GM12892 (cell line): Measurements from ENCODE around the gene EWSR1.

Experiments
- DNase-seq: peaks from one replicate; pipeline ENCODE4 v3.0.0; 2011; ENCODE audit not compliant: insufficient read length
- FAIRE-seq: peaks from 2 replicates; lab custom pipeline; 2011; peaks lifted over from hg19 to GRCh38; lab: Jason Lieb, UNC
- POLR2A ChIP-seq: IDR thresholded peaks from 2 replicates; pipeline ENCODE4 v1.6.1; 2011; ENCODE audit warnings: low read depth, low read length, control low read depth
- POLR2AphosphoS5 ChIP-seq: IDR thresholded peaks from 2 replicates; pipeline ENCODE4 v1.6.1; 2011; ENCODE audit warnings: low read depth, low read length, control low read depth
- TAF1 ChIP-seq: IDR thresholded peaks from 2 replicates; pipeline ENCODE4 v1.6.1; 2011; ENCODE audit warnings: low read depth, mild to moderate bottlenecking, control low read depth, low read length, borderline replicate concordance

Gene EWSR1

DNA sequence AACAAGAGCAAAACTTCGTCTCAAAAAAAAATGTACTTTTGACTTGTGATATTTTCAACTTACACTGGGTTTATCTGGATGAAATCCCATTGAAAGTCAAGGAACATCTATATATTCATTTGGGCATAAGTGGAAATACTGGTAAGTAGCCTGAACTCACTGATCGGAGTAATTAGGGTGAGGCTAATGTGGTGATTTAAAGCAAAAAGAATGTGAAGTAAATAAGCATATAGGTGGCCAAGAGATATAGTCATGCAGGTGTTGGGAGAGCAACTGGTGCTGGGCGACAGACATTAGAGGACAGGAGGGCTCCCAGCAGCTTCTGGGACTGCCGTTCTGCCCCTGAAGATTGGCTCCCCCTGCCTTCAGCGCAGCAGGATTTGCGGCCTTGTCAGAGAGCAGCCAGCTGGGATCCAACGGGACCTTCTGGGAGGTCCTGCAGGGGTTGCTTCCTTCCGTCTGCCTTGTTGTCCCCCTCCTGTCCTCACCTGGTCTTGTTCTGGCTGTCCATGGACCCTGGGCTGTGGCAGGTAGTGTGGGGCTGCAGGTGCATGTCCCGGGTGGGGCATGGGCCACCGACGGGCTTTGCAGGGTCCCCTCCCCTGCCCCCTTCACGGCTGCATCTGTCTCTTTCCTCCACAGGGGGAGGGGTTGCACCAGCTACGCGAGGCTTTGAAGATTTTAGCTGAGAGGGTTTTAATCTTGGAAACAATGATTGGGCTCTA, 14.3 kb upstream of the EWSR1 start:
- no peak for TF ChIP-seq POLR2AphosphoS5
- TF ChIP-seq POLR2A = no peak
- no peak for TF ChIP-seq TAF1
- DNase-seq = no peak
- no peak for FAIRE-seq

DNA sequence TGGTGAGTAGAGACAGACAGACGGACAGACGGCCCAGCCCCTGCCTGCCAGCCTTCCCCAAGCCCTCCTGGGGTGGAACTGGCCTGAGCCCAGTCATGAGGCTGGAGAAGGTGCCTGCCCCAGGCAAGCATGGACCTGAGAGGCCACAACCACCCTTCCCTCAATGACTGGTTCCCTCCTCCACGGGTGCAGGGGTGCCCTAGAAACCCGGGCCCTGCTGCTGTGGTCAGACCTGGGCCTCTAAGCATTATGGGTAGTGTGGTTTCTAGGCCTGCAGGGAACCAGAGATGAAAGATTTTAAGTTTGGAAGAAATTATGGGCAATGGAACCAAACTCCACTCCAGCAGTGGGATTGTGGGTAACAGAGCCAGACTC, 13.8 kb upstream of the EWSR1 start:
- FAIRE-seq (no peak), DNase-seq (no peak)
- no peak for TF ChIP-seq TAF1
- TF ChIP-seq POLR2AphosphoS5 = no peak
- no peak for TF ChIP-seq POLR2A

DNA sequence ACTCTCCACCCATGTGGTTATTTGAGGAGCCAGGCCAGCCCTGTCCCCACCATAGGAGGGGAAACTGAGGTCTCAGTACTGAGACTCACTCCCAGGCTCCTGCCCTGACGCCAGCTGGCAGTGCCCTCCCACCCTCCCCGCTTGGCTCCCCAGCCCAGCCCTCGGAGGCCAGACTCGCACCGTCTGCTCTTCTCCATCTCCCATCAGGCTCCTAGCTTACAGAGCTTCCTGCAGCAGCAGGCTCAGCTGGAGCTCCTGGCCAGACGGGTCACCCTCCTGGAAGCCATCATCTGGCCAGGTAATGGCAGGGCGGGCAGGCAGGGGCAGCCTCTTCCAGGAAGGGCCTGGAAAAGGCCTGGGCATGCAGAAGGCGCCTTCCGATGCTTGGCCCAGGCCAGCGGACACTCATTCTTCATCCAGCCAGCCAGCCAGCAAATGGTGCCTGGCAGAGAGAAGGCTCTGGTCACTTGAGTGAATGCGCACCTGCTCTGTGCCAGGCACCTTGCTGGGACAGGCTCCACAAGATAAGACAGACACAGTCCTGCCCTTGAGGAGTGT, 12.9 kb upstream of the EWSR1 start:
- TF ChIP-seq POLR2AphosphoS5 = no peak
- no peak for TF ChIP-seq POLR2A
- TF ChIP-seq TAF1 = no peak
- no peak for FAIRE-seq
- no peak for DNase-seq

DNA sequence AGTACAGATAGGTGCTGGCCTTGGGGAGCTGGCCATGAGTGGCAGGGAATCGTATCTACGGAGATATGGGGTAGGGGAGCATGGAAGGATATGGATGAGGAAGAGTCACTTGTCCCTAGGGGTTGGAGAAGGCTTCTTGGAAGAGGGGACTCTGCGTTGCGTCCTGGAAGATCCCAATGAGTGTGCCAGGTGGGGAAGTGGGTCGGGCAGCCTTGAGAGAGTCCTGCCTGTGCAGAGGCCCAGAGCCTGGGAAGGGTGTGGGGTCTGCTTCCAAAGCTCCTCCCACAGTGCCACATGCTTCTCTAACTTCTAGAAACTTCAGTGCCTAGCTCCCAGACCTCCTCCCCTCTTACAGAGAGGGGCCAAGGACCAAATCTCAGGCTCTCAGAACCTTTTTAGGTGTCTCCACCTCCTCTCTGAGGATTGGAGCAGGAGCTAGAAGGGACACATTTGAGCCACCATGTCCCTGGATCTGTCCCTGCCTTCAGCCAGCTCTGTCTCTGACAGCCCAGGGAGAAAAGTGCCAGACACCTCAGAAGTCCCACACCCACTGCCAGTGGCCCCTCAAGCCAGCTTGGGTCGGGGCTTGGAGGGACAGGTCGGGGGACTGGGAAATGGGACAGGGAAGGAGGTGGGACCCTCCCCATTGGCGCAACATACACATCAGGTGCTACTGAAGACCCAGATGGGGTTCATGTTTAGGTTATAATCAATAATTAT, 11.3 kb upstream of the EWSR1 start:
- DNase-seq (no peak), FAIRE-seq (no peak)
- no peak for TF ChIP-seq TAF1
- no peak for TF ChIP-seq POLR2AphosphoS5
- no peak for TF ChIP-seq POLR2A

DNA sequence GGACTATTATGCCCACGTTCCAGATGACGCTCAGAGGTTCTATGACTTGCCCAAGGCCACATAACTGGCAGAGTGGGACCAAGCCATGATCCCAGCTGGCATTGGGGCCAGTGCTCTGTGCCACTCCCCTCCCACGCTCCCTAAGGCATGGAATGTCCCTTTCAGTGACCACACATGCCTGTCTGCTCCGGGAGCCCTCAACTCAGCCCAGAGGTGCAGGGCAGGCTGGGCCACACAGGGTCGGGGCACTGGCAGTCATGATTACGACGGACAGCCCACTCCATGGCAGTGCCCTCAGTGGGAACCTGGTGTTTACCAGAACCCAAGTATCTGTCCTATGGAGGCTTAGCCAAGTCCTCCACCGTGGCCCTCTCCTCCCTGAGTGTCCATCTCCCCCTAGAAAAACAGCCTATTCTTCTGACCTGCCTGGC, 10.3 kb upstream of the EWSR1 start:
- DNase-seq (no peak), FAIRE-seq (no peak)
- TF ChIP-seq POLR2AphosphoS5 = no peak
- no peak for TF ChIP-seq POLR2A
- no peak for TF ChIP-seq TAF1

DNA sequence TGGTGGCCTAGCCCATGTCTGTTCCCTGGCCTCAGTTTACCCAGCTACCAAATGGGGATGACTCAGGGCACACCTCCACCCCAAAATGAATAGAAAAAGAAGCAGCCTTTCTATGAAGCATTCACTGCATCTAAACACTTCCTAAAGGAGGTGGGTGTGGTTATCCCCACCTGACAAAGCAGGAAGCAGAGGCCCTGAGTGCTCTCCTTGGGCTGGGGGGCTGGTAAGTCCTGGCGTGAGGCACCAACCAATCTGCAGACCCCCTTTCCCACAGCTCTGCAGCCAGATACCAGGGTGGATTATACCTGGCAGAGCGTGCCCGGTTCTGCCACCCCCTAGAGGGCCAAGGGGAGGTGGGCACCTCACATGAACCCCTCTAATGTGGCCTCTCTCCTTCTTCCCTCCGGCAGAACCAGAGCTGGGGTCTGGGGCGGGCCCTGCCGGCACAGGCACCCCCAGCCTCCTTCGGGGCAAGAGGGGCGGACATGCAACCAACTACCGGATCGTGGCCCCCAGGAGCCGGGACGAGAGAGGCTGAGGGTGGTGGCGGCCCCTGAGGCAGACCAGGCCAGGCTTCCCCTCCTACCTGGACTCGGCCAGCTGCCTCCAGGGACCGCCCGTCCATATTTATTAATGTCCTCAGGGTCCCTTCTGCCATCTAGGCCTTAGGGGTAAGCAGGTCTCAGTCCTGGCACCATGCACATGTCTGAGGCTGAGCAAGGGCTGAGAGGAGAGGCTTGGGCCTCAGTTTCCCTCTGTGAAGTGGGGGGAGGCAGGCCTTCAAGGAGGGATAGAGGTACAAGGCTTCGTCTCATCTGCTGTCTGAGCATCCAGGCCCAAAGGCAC, 9.4 kb upstream of the EWSR1 start:
- FAIRE-seq (no peak), DNase-seq (no peak)
- no peak; the same call in 1 of the 2 replicates for TF ChIP-seq POLR2A
- TF ChIP-seq POLR2AphosphoS5 = no peak
- no peak for TF ChIP-seq TAF1

DNA sequence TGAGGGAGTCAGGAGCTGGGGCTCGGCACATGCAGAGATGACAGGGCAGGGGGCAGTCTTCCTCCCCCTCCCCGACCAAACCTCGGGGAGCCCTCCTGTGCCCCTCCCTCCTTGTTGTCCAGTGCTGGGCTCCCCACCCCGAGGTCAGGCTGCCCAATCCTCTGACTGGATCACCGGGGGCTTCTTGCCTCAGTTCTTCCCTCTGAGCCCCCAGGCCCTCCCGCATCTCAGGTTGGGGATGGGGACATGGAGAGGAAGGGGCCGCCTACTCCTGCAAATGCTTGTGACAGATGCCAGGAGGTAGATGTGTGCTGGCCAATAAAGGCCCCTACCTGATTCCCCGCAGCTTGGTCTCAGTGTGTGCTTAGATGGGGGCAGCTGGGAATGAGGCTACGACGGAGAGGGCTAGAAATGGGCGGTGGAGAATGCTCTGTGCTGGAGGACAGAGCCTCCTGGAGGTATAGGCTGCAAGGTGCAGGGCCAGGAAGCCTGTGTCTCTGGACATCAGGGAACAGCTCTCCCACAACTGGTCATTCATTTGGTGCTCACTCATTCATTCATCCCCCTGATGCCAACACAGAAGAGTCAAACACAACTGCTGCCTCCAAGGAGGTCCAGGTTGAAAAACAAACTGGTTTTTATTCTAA, 8.7 kb upstream of the EWSR1 start:
- FAIRE-seq = no peak
- no peak for DNase-seq
- no peak for TF ChIP-seq TAF1
- TF ChIP-seq POLR2AphosphoS5 = no peak
- TF ChIP-seq POLR2A = no peak

DNA sequence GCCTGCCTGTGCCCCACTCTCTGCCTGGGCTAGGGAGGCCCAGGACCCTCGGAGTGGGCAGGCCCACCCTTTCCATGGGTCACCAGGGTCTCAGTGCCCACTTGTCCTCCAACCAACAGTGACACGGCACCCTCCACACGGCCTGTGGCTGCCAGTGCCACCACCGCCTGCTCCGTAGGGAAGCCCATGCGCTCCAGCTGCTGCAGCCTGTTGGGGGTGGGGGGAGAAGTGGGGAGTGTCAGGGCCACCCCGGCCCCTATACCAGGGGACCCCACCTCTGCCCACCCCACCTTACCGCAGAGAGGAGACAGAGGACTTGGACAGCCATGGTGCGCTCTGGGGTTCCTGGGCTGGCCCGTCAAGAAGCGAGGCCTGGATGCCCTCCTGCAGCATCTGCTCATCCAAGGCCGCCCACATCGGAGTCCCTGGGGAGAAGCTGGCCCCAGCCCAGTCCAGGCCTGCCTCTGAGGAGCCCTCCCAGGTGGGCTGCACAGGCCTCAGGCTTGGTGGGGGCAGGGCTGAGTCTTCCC, 8.0 kb upstream of the EWSR1 start:
- FAIRE-seq (no peak), DNase-seq (no peak)
- TF ChIP-seq POLR2AphosphoS5 = no peak
- no peak for TF ChIP-seq TAF1
- no peak for TF ChIP-seq POLR2A

DNA sequence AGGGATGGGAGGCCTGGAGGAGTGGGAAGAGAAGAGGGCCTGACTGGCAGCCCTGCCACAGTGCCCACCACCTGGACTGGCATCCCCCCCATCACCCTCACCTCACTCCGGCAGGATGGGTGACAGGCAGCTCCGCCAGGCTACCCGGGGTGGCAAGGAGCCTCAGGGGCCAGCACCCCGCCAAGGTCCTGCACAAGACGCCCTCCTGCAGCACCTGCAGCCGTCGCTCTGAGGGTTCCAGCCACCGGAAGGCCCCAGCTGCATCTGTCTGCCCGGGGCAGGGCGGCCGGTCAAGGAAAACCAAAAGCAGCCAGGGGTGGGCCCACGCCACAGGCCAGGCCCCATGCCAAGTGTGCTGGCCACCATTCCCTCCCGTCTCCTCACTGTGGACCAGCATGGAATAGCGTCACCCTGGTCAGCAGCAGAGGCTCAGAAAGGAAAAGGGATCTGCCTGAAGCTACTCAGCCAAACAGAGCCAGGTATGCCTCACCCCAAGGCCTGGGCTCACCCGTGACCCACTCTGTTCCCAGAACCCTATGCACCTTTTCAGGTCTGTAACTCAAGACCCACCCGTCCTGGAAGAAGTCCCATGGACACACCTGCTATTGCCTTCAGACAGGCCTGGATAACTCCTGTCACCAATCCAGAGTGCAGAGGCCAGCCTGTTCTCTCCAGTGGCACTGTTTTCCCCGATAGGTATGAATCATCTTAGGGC, 7.3 kb upstream of the EWSR1 start:
- TF ChIP-seq TAF1 (no peak), POLR2AphosphoS5 (peak; percentile 36; the same call in 1 of the 2 replicates)
- DNase-seq = no peak
- no peak for FAIRE-seq

DNA sequence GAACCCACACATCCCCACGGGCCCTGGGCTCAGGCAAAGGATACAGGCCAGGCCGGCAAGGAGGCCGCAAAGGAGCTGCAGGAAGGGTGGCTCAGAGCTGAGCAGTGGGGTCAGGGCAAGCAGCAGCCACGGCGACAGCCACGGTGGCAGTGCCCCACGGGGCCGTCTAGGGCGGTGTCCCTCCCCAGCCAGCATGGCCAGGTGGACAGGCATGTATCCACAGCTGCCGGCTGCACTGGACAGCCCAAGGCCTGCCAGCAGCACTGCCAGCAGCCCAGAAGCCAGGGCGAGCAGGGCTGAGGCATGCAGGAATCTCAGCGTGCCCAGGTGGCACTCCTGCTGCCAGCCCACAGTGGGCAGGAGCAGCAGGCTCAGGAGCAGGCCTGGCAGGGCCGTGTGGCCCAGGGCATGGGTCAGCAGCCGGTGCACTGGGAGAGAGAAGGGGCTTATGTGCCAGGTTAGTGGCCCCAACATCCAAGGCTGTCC, 4.2 kb upstream of the EWSR1 start:
- DNase-seq (no peak), FAIRE-seq (no peak)
- TF ChIP-seq POLR2AphosphoS5 (no peak), POLR2A (no peak; the same call in 1 of the 2 replicates), TAF1 (no peak)
